K562 (cell line): ENCODE measurements around the gene SSH3. TPM values are rescaled to one million over a fixed set of nuclear protein-coding genes. Genes with fewer than 3 reads are reported as not detected.

Experiments used
- ARID3B ChIP-seq: fragments of 250-450 bp; sonication (Bioruptor Pico); IDR thresholded peaks from 2 replicates; pipeline ENCODE4 v1.4.0; 2020; ENCODE audit warnings: borderline replicate concordance
- BACH1 ChIP-seq: fragments of 200-800 bp; sonication (Bioruptor generic); IDR thresholded peaks from 2 replicates; pipeline ENCODE4 v1.6.1; 2016; ENCODE audit warnings: missing genetic modification characterization, missing compliant biosample characterization
- BCOR ChIP-seq: fragments of 450-650 bp; IDR thresholded peaks from 2 replicates; pipeline ENCODE4 v1.6.1; 2016
- CBFA2T2 ChIP-seq: fragments of 450-650 bp; conservative IDR thresholded peaks from 2 replicates; pipeline ENCODE4 v1.6.1; 2017; ENCODE audit warnings: mild to moderate bottlenecking
- CBX2 ChIP-seq: fragments of 200-600 bp; sonication (generic); IDR thresholded peaks from one replicate; pipeline ENCODE4 v1.6.1; 2012; ENCODE audit warnings: mild to moderate bottlenecking, low read length, inconsistent platforms; ENCODE audit not compliant: insufficient read depth, poor library complexity, severe bottlenecking
- CHD1 ChIP-seq: fragments of 200-600 bp; sonication (generic); IDR thresholded peaks from one replicate; pipeline ENCODE4 v1.6.1; 2012; ENCODE audit warnings: mild to moderate bottlenecking, moderate library complexity, low read length, inconsistent platforms
- DIDO1 ChIP-seq: fragments of 450-650 bp; IDR thresholded peaks from 2 replicates; pipeline ENCODE4 v1.6.1; 2016; ENCODE audit warnings: low read depth, missing biosample characterization, missing genetic modification characterization
- DPF2 ChIP-seq: fragments of 450-650 bp; IDR thresholded peaks from 2 replicates; pipeline ENCODE4 v1.6.1; 2016
- E2F3 ChIP-seq: fragments of 250-450 bp; sonication (Bioruptor Pico); IDR thresholded peaks from 2 replicates; pipeline ENCODE4 v1.4.0; 2020; ENCODE audit warnings: mild to moderate bottlenecking
- ELF4 ChIP-seq: fragments of 450-650 bp; formaldehyde crosslinking; IDR thresholded peaks from 2 replicates; pipeline ENCODE4 v1.4.0; 2022; ENCODE audit warnings: missing genetic modification characterization
- ELK3 ChIP-seq: fragments of 450-650 bp; formaldehyde crosslinking; IDR thresholded peaks from 2 replicates; pipeline ENCODE4 v1.4.0; 2020; ENCODE audit warnings: mild to moderate bottlenecking
- ERF ChIP-seq: fragments of 450-650 bp; formaldehyde crosslinking; IDR thresholded peaks from 2 replicates; pipeline ENCODE4 v1.4.0; 2020; ENCODE audit warnings: mild to moderate bottlenecking, mixed read lengths
- FIP1L1 ChIP-seq: fragments of 200-400 bp; formaldehyde crosslinking; IDR thresholded peaks from 2 replicates; pipeline ENCODE4 v1.6.1; 2018; ENCODE audit warnings: mild to moderate bottlenecking, low read depth, low read length; ENCODE audit not compliant: poor library complexity, severe bottlenecking
- HDAC2 ChIP-seq: fragments of 450-650 bp; IDR thresholded peaks from 2 replicates; pipeline ENCODE4 v1.6.1; 2016; ENCODE audit warnings: mild to moderate bottlenecking
- HMG20B ChIP-seq: fragments of 250-450 bp; sonication (Bioruptor Pico); IDR thresholded peaks from 2 replicates; pipeline ENCODE4 v1.5.0; 2021; ENCODE audit warnings: mild to moderate bottlenecking
- HNRNPUL1 ChIP-seq: fragments of 200-400 bp; formaldehyde crosslinking; IDR thresholded peaks from 2 replicates; pipeline ENCODE4 v1.6.1; 2017; ENCODE audit warnings: low read length
- MBD2 ChIP-seq: sonication (generic); IDR thresholded peaks from 2 replicates; pipeline ENCODE4 v1.6.1; 2016; ENCODE audit warnings: low read depth, borderline replicate concordance
- MEF2A ChIP-seq: IDR thresholded peaks from 2 replicates; pipeline ENCODE4 v1.6.1; 2011; ENCODE audit warnings: low read depth, mild to moderate bottlenecking, low read length, moderate library complexity; ENCODE audit not compliant: control insufficient read depth
- MEF2D ChIP-seq: conservative IDR thresholded peaks from 2 replicates; pipeline ENCODE4 v1.6.1; 2016; ENCODE audit warnings: low read depth, missing genetic modification characterization, missing compliant biosample characterization
- NELFE ChIP-seq: IDR thresholded peaks from 2 replicates; pipeline ENCODE4 v1.6.1; 2011; ENCODE audit warnings: mild to moderate bottlenecking; ENCODE audit not compliant: insufficient read depth, insufficient read length
- NUFIP1 ChIP-seq: fragments of 450-650 bp; IDR thresholded peaks from 2 replicates; pipeline ENCODE4 v1.6.1; 2018; ENCODE audit not compliant: partially characterized antibody
- PHF21A ChIP-seq: fragments of 450-650 bp; IDR thresholded peaks from 2 replicates; pipeline ENCODE4 v1.6.1; 2017; ENCODE audit warnings: low read depth, borderline replicate concordance
- PHTF2 ChIP-seq: fragments of 250-450 bp; sonication (Bioruptor Pico); IDR thresholded peaks from 2 replicates; pipeline ENCODE4 v1.5.0; 2021; ENCODE audit warnings: mild to moderate bottlenecking
- POLR2G ChIP-seq: fragments of 200-400 bp; formaldehyde crosslinking; IDR thresholded peaks from 2 replicates; pipeline ENCODE4 v1.6.1; 2017; ENCODE audit warnings: low read depth, mild to moderate bottlenecking, antibody characterized with exemption, low read length, moderate library complexity
- RAD51 ChIP-seq: fragments of 450-650 bp; IDR thresholded peaks from 2 replicates; pipeline ENCODE4 v1.7.1; 2016; ENCODE audit warnings: low read depth, mild to moderate bottlenecking, borderline replicate concordance
- RB1 ChIP-seq: fragments of 450-650 bp; IDR thresholded peaks from 2 replicates; pipeline ENCODE4 v1.6.1; 2017; ENCODE audit warnings: low read depth, mild to moderate bottlenecking
- RBM39 ChIP-seq: fragments of 200-400 bp; formaldehyde crosslinking; optimal IDR thresholded peaks from 2 replicates; pipeline ENCODE3; 2018; ENCODE audit warnings: low read depth, low read length
- XRCC5 ChIP-seq: fragments of 200-400 bp; formaldehyde crosslinking; IDR thresholded peaks from 2 replicates; pipeline ENCODE4 v1.6.1; 2017; ENCODE audit warnings: low read depth, mild to moderate bottlenecking, low read length
- ZFPM2 ChIP-seq: fragments of 250-450 bp; sonication (Bioruptor Pico); IDR thresholded peaks from 2 replicates; pipeline ENCODE4 v1.5.1; 2022; ENCODE audit warnings: mild to moderate bottlenecking
- ZNF436 ChIP-seq: fragments of 250-450, 450-650 bp; sonication (Bioruptor Pico); formaldehyde crosslinking; IDR thresholded peaks from 2 replicates; pipeline ENCODE4 v1.7.0; 2020; ENCODE audit warnings: mild to moderate bottlenecking
- ZNF780A ChIP-seq: fragments of 250-450 bp; sonication (Bioruptor Pico); IDR thresholded peaks from 2 replicates; pipeline ENCODE4 v1.5.0; 2021; ENCODE audit warnings: mild to moderate bottlenecking
- polyA plus RNA-seq, 8 experiments: library from polyadenylated mRNA; depleted of rRNA in 4 of 8; stranded (reverse) in 5 of 8; unstranded in 3 of 8; fragments of >200 nt; fragmentation: Nextera tagmentation in 2 of 8; fragmentation: Illumina TruSeq in 1 of 8; extraction: Ambion mirVana in 2 of 8; extraction: Trizol in 1 of 8; gene quantifications; 2 replicates each; pipeline versions ENCODE4 v1.2.1 to v1.2.3, GENCODE V29; 2011 to 2014; ENCODE audit warnings: inconsistent platforms in 1 of 8, missing spikeins in 1 of 8
- total RNA-seq, 7 experiments: library from RNA; depleted of rRNA in 6 of 7; stranded (reverse); fragments of >200 nt in 6 of 7; fragmentation: Illumina TruSeq in 2 of 7; extraction: Trizol in 2 of 7; gene quantifications; 2 replicates each; pipeline versions ENCODE4 v1.2.1 to v1.2.3, GENCODE V29; 2011 to 2021; ENCODE audit warnings: low replicate concordance in 1 of 7

SSH3 gene
- total and polyA plus RNA-seq, 9 of the 15 experiments (the other 6 are each of a cell fraction or from before 2014, with no cell fraction given): 0.07 to 1.0 (median 0.24) TPM; not detected in 3

GRCh38 chr11:67353317-67354074 is 50.2 kb downstream of the SSH3 start, which contains the start of gene POLD4 (continued):
- no peak for TF ChIP-seq ELK3 (CRISPR knock-in tag)
- TF ChIP-seq RAD51: no peak
- no peak for TF ChIP-seq DIDO1
- TF ChIP-seq PHF21A: peak; percentile 33; the same call in 1 of the 2 replicates
- TF ChIP-seq ZFPM2: no peak
- peak; percentile 94 for TF ChIP-seq POLR2G
- peak; percentile 30; the same call in 1 of the 2 replicates for TF ChIP-seq DPF2
- no peak for TF ChIP-seq MEF2A
- TF ChIP-seq HMG20B (CRISPR knock-in tag): no peak
- no peak for TF ChIP-seq NUFIP1
- TF ChIP-seq BCOR: peak; percentile 44; the same call in 1 of the 2 replicates
- TF ChIP-seq HDAC2: no peak; the same call in 1 of the 2 replicates
- no peak for TF ChIP-seq PHTF2 (CRISPR knock-in tag)
- no peak for TF ChIP-seq MEF2D (tag)
- TF ChIP-seq XRCC5: no peak
- TF ChIP-seq ZNF780A (CRISPR knock-in tag): no peak
- TF ChIP-seq HNRNPUL1: no peak
- no peak for TF ChIP-seq CBX2
- no peak for TF ChIP-seq BACH1 (tag)
- no peak for TF ChIP-seq RBM39
- TF ChIP-seq CHD1: no peak
- TF ChIP-seq NELFE: no peak
- peak; percentile 92; the same call in 1 of the 2 replicates for TF ChIP-seq MBD2
- TF ChIP-seq E2F3 (CRISPR knock-in tag): peak; percentile 49; the same call in 1 of the 2 replicates
- TF ChIP-seq ARID3B (CRISPR knock-in tag): 0 out of 2 replicates have a peak, but pooled peaks have one; percentile 59
- no peak for TF ChIP-seq FIP1L1
- no peak for TF ChIP-seq ELF4
- no peak for TF ChIP-seq ZNF436 (CRISPR knock-in tag)
- no peak for TF ChIP-seq RB1
- TF ChIP-seq CBFA2T2: no peak
- peak; percentile 87; the same call in 1 of the 2 replicates for TF ChIP-seq ERF
